Endothelial cell (in vitro differentiated cells): Measurements from ENCODE around the gene NDC1. TPM values are rescaled to one million over a fixed set of nuclear protein-coding genes. Genes with fewer than 3 reads are reported as not detected.

ENCODE experiments used
- DNase-seq: peaks from one replicate; pipeline ENCODE4 v3.0.0; 2021; ENCODE audit warnings: low spot score
- H3K27ac Mint-ChIP-seq: one replicate; pipeline ENCODE4 v1.8.0; 2021; ENCODE audit warnings: mixed read lengths, inconsistent platforms; ENCODE audit not compliant: unreplicated experiment
- H3K27me3 Mint-ChIP-seq: one replicate; pipeline ENCODE4 v1.8.0; 2021; ENCODE audit warnings: mild to moderate bottlenecking, moderate library complexity, mixed read lengths, inconsistent platforms; ENCODE audit not compliant: unreplicated experiment
- H3K36me3 Mint-ChIP-seq: one replicate; pipeline ENCODE4 v1.8.0; 2021; ENCODE audit warnings: mild to moderate bottlenecking, low read depth, mixed read lengths, inconsistent platforms; ENCODE audit not compliant: unreplicated experiment
- H3K4me1 Mint-ChIP-seq: one replicate; pipeline ENCODE4 v1.8.0; 2021; ENCODE audit warnings: mild to moderate bottlenecking, mixed read lengths, inconsistent platforms; ENCODE audit not compliant: unreplicated experiment
- H3K4me3 Mint-ChIP-seq: one replicate; pipeline ENCODE4 v1.8.0; 2021; ENCODE audit warnings: mild to moderate bottlenecking, mixed read lengths, inconsistent platforms; ENCODE audit not compliant: unreplicated experiment
- H3K9me3 Mint-ChIP-seq: one replicate; pipeline ENCODE4 v1.8.0; 2021; ENCODE audit warnings: mixed read lengths, inconsistent platforms; ENCODE audit not compliant: unreplicated experiment
- total RNA-seq: library from RNA; stranded (reverse); fragmentation: NEBNext Ultra II Directional; extraction: Animal tissue kit (Norgen Biotek cat#: 25700); gene quantifications from one replicate; pipeline ENCODE4 v1.2.1, GENCODE V29; 2021; ENCODE audit not compliant: unreplicated experiment
- TF ChIP-seq, protein P1 (sequence below): fragments of 200-600 bp; sonication (generic); IDR thresholded peaks from one replicate; pipeline ENCODE4 v1.5.0; 2021; ENCODE audit warnings: antibody characterized with exemption; ENCODE audit not compliant: unreplicated experiment

Gene NDC1
- total RNA-seq, 1 donor from 2014 or later: 13.3 TPM

DNA sequence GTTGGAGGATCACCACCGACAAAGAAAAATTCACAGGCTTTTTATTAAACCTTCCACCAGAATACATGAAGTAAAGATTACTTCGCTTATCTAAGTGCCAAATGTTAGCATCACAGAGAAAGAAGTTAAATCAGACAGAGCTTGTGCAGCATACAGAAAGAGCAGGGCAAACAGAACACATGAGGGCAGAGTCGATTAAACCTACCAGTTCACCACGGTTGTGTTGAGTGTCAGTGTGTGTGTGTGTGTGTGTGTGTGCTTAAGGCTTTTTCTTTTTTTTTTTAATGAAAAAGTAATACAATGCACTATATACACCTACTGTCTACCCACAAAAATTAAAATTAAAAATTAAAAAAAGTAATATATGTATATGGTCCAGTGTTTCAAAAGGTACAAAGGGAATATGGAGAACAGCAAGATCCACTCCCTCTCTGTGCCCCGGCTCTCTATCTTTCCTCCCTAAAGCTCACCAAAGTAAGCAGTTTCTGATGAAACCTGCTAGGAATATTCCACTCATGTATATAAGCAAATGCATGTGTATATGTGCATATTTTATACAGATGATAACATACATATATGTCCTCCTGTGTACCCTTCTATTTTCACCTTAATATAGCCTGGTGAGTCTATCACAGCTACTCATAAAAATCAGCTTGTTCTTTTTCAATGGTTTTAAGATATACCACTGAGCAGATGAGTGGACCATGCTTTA is 33.8 kb upstream of the NDC1 start:
- Mint-ChIP-seq H3K27me3 (no peaks in the 10 kb centered on the region), H3K4me3 (no peak overlapping the region), H3K36me3 (no peaks in the 10 kb centered on the region), H3K27ac (no peak overlapping the region), H3K4me1 (no peaks in the 10 kb centered on the region), H3K9me3 (no peaks in the 10 kb centered on the region)
- TF ChIP-seq, protein P1, sequence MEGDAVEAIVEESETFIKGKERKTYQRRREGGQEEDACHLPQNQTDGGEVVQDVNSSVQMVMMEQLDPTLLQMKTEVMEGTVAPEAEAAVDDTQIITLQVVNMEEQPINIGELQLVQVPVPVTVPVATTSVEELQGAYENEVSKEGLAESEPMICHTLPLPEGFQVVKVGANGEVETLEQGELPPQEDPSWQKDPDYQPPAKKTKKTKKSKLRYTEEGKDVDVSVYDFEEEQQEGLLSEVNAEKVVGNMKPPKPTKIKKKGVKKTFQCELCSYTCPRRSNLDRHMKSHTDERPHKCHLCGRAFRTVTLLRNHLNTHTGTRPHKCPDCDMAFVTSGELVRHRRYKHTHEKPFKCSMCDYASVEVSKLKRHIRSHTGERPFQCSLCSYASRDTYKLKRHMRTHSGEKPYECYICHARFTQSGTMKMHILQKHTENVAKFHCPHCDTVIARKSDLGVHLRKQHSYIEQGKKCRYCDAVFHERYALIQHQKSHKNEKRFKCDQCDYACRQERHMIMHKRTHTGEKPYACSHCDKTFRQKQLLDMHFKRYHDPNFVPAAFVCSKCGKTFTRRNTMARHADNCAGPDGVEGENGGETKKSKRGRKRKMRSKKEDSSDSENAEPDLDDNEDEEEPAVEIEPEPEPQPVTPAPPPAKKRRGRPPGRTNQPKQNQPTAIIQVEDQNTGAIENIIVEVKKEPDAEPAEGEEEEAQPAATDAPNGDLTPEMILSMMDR: no peak
- no peak for DNase-seq

- Mint-ChIP-seq H3K9me3 (no peaks in the 10 kb centered on the region), H3K4me3 (no peak overlapping the region), H3K27ac (no peak overlapping the region), H3K36me3 (no peaks in the 10 kb centered on the region), H3K27me3 (no peaks in the 10 kb centered on the region), H3K4me1 (no peaks in the 10 kb centered on the region)
- DNase-seq: no peak
- TF ChIP-seq, protein P1: no peak
Measured at GRCh38 chr1:53871221-53871620, 33.1 kb upstream of the NDC1 start.

GRCh38 chr1:53869454-53870117 is 31.5 kb upstream of the NDC1 start:
- Mint-ChIP-seq H3K4me3 (no peak overlapping the region), H3K27me3 (no peaks in the 10 kb centered on the region)

GRCh38 chr1:53868565-53868964 is 30.5 kb upstream of the NDC1 start:
- DNase-seq: no peak
- TF ChIP-seq, protein P1: no peak
- H3K4me1 Mint-ChIP-seq: no peaks in the 10 kb centered on the region
- H3K36me3 Mint-ChIP-seq: no peaks in the 10 kb centered on the region
- H3K27ac Mint-ChIP-seq: no peak overlapping the region
- H3K4me3 Mint-ChIP-seq: no peak overlapping the region
- no peaks in the 10 kb centered on the region for H3K27me3 Mint-ChIP-seq
- H3K9me3 Mint-ChIP-seq: no peaks in the 10 kb centered on the region

More at GRCh38 chr1:53869454-53870117, 31.5 kb upstream of the NDC1 start:
- no peaks in the 10 kb centered on the region for H3K9me3 Mint-ChIP-seq
- DNase-seq: no peak
- TF ChIP-seq, protein P1: no peak
- H3K4me1 Mint-ChIP-seq: no peaks in the 10 kb centered on the region
- H3K27ac Mint-ChIP-seq: no peak overlapping the region
- H3K36me3 Mint-ChIP-seq: no peaks in the 10 kb centered on the region

DNA sequence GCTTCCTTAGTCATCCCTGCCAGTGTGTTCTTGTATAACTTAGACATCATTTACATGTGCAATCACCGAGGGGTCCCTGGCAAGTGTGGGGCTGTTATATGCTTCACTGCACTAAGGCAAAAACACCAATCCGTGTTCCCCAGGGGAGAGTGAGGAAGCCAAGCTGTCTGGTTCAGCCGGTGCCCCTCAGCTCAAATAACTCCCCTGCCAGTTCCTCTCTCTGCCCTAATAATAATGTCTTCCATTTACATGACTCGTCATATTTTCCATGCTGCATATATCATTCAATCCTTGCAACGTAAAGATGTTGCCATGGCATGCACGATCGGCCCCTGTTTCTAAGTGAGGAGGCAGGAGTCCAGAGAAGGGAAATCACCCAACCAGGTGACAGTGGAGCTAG is 24.4 kb upstream of the NDC1 start:
- peaks cover 5% of the 10 kb centered on the region for H3K4me1 Mint-ChIP-seq
- H3K9me3 Mint-ChIP-seq: no peaks in the 10 kb centered on the region
- no peak overlapping the region for H3K27ac Mint-ChIP-seq
- no peak overlapping the region for H3K4me3 Mint-ChIP-seq
- H3K36me3 Mint-ChIP-seq: peaks cover 3% of the 10 kb centered on the region
- TF ChIP-seq, protein P1: no peak
- DNase-seq: no peak
- peaks cover 1% of the 10 kb centered on the region for H3K27me3 Mint-ChIP-seq
